DMS53 (cell line): ENCODE measurements around the gene TENM4.
A peak's percentile ranks its signal among the peaks of the same experiment; 100 is the strongest.

Experiments used
- DNase-seq: peaks from one replicate; lab custom pipeline; 2025; lab: John Stamatoyannopoulos, UW

Gene TENM4

GRCh38 chr11:79174045-79175008 lies 266.5 kb downstream of the TENM4 start:
- DNase-seq: no peak

DNA sequence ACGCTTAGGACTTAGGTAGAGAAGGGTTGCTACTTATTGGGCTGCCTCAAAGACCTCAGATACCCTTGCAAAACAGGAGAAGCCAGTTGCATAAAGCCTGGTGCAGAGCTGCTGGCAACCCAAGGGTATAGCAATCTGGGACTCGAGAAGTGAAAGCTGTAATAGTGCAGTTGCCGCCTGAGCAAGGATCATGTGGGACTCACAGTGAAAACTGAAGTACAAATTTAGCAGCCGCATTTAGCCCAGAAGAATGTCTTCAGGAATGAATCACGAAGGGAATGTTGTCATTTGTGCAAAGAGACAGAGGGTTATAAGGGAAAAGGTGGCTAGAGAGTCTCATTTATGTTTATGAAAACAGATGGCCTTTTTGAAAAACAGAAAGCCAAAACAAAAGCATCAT lies 267.2 kb downstream of the TENM4 start:
- no peak for DNase-seq

DNA sequence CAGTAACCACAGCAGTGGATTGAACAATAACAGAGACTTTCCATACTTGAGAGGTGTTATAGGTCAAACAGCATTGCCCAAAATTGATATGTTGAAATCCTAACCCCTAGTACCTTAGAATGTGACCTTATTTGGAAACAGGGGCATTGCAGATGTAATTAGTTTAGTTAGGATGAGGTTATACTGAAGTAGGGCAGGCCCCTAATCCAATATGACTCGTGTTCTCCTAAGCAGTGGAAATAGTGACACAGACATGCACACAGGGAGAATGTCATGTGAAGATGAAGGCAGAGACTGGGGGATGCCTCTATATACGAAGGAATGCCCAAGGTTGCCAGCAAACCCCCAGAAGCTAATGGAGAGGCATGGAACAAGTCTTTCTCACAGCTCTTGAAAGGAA lies 270.5 kb downstream of the TENM4 start:
- DNase-seq: no peak

- peak; percentile 36 for DNase-seq
These were observed 272.2 kb downstream of the TENM4 start for GRCh38 chr11:79168530-79169110.

DNA sequence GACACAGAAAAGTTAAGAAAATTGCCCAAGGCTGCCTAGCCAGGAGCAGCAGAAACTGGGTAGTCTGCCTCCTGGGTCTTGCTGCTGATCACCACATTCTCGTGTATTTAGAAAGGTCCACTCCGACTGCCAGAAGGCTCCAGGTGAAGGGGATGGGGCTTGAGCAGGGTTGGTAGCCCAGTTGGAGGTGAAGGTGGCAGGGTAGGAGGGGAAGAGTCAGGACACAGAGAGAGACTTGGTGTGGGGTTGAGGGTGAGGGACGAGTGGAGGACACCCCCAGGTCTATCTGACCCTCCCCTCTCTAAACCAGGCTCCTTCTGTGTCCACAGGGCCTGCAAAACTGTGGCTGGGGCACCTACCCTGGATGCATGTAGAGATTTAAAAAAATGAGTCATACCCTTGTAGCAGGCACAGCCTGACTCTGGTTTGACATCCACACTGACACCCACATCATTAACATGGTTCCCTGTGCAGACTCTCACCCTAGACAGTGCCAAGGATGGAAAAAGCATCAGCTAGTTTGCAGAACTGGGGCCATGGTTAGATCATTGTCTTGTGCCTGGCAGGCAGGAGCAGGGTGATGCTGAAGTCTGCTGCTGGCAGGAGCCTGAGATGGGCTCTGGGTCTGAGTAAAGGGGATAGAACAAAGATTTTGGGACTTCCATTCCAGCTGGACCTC lies 273.2 kb downstream of the TENM4 start:
- peak; percentile 21 for DNase-seq

DNA sequence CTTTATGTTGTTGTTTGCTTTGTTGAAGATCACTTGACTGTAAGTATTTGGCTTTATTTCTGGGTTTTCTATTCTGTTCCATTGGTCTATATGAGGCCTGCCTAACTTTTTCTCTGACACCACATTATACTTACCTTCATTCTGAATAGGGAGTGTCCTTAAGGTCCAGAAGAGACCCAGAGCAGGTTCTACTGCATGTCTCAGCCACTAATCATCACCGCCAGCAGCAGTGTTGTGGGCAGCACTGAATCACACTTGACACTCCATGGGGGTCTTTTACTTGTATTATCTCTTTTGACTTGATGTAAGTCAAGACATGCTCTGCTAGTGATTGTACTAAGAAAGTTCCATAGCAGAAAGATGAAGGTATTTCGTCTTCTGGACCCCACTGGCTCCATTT lies 274.9 kb downstream of the TENM4 start:
- DNase-seq: peak; percentile 51

GRCh38 chr11:79160791-79161403 lies 279.9 kb downstream of the TENM4 start:
- DNase-seq: peak; percentile 34

DNA sequence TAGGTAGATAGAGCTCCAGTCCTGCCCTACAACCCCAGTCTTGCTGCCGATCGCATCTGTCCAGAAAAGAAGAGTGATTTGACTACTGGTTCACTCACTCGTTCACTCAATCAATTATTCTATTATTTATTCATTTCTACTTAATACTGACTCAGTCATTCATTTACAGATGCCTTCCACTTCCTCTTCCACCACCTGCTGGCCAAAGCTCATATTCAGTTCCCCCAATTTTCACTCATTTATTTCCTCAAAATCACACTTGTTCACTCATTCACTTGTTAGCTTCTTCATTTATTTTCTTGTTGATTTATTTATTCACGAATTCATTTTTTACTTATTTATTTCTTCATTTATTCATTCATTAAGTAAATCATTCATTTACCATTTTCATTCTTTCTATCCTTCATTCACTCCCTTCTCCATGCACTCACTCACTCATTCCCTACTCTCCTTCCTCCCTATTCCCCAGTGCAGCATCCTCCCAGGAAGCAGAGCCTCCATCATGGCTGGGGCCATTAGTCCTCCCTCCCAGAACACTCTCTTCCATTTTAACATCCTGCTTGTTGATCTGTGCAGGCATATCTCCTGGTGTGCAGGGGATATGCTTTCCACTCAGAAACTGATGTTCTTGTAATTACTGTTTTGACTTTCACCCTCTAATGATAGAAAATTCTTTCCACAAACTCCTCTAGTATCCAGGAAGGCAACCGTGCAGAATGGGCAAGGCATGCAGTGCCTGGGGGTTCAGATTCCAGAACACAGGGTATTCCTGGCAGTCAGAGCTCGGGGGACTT lies 281.0 kb downstream of the TENM4 start:
- DNase-seq: peak; percentile 27

- DNase-seq: no peak
These were observed 283.1 kb downstream of the TENM4 start for GRCh38 chr11:79157738-79158137.

DNA sequence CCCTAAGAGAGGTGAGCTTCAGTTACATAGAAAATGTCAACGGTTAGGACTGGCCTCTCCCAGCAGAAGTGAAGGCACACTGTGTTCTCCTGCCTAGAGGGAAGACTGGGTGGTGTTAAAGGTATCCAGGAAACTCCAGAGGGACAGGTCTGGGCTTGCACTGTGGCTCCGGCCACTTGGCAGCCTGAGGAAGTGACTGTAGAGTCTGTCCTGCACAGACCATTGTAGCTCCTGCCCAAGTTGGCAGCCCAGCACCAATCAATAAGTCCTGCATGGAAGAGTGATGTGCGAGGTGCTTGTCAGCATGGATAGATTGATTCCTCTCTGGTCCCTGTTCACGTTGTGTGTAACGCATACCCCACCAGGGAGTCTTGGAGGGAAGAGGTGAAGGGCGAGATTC lies 284.8 kb downstream of the TENM4 start:
- peak; percentile 35 for DNase-seq

DNA sequence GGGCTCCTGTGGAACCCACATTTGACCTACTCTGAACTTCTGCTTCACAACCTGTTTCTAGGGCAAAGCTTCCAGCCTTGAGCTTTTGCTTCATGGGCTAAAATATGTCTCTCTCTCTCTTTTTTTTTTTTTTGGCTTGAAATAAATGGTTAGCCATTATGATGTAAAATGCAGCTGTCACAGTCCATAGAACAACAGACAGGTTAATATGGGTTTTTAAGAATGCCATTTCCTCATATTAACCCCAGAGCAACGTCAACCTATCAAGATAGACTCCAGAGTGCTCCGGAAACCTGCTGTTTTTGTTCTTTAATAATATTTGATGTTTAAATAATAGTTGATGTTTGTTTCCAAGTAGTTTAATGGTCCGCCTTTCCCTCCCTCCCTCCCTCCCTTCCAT lies 285.6 kb downstream of the TENM4 start:
- no peak for DNase-seq

- no peak for DNase-seq
These were observed 288.3 kb downstream of the TENM4 start for GRCh38 chr11:79152511-79152910.

DNA sequence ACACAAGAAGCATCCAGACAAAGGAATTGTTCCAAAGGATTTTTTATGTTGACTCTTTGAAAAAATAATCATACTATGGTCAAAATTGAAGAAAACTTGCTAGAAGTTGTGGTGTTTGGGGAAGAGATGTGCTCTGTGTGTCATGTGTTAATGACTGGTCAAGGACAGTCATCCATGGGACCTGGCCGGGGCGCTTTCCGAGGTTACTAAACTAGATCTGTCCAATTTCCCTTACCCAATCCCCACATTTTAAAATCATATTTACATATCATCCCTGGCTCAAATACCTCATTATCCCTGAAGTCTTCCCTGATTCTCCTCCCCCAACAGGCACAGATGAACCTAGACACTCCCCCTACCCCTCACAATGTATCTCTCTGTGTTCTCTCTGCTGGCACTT lies 289.4 kb downstream of the TENM4 start:
- no peak for DNase-seq

DNA sequence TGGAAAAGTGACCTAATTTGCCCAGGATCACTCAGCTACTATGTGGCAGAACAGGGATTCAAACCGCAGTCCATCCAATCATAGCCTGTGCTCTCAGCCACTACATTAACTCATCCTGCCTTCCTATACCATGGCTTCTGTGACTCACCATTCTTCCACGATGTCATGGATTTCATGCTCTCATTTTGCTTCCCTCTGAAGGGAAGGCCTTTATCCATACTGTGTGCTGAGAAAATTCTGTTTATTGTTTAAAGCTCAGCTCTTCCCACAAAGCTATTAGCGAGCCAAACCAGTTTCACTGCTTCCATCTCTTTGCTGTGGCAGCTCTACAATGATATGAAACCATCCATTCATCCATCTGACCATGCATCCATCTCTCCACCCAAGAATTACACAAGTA lies 289.9 kb downstream of the TENM4 start:
- DNase-seq: peak; percentile 42

- DNase-seq: no peak
These were observed 290.5 kb downstream of the TENM4 start for GRCh38 chr11:79150320-79150719.

- no peak for DNase-seq
These were observed 293.1 kb downstream of the TENM4 start for GRCh38 chr11:79147731-79148130.

DNA sequence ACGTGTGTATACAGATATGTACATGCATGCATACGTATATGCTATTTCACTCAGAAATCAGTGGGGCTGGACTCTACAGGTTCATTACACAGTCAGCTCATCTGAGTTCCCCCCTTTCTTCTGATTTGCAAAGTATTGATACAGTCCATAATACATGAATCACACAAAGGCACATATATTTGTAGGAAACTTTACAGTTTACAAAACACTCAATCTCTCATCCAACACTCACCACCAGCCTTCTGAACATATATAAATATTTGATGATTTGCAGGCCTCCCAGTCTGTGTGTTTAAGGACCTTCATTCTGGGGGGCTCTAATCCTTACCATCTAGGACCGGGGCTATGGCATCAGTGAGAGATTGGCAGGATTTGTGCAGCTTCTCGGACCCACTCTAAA lies 293.8 kb downstream of the TENM4 start:
- no peak for DNase-seq

GRCh38 chr11:79139900-79140299 lies 300.9 kb downstream of the TENM4 start:
- DNase-seq: no peak

DNA sequence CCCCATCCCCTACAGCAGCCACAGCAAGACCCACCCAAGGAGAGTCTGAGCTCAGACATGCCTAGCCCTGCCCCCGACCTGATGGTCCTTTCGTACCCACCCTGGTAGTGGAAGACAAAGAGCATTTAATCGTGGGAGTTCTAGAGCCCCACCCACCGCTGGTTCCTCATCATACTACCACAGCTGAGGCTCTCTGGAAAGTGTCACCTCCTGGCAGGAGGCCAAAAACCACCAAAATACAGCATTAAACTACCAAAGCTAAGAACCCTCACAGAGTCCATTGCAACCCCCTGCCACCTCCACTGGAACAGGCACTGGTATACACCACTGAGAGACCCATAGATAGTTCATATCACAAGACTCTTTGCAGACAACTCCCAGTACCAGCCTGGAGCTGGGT lies 311.1 kb downstream of the TENM4 start:
- no peak for DNase-seq

- no peak for DNase-seq
These were observed 312.5 kb downstream of the TENM4 start for GRCh38 chr11:79128291-79128690.

DNA sequence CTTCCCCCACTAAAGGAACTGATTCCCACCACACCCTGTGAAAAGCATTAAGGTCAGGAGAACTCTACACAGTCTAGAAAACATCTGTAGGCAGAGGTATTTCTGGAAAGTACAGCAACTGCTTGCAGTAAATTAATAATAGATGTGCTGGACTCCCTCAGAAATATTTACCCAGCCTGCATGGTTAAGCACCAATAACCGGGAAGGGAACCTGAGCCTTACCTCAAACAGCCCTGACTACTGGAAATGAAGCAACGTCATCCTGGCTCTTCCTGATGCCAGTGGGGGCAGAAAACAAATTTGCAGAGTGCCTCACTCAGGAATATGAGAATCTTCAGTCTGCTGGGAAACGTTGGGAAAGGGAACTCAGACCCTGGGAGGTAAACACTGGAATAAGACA lies 318.1 kb downstream of the TENM4 start:
- peak; percentile 40 for DNase-seq

DNA sequence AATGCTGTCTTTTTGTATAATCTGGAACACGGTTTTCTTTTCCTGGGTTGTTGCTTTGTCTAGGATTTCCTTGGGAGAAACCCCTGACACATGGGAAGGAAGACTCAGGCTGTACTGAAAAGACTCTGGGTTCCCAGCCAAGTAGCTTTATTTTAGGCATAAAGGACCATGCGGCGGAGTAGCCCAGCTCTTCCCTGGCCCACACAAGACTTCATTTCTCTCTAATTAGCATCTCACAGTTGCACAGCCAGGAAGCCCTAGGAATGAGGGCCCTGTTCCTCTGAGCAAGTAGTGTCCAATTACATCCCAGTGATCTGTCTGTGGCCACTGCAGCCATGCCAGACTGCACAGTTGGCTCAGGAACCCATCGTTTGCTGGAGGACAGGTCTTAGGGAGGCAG lies 319.5 kb downstream of the TENM4 start:
- DNase-seq: peak; percentile 49
